H1 (cell line): ENCODE results near the gene SMIM1. TPM values are rescaled to one million over a fixed set of nuclear protein-coding genes. Genes with fewer than 3 reads are reported as not detected.

Experiments used
- CHD7 ChIP-seq: fragments of 300-600 bp; sonication (generic); IDR thresholded peaks from 2 replicates; pipeline ENCODE4 v1.7.1; 2012; ENCODE audit warnings: low read length, moderate library complexity, mild to moderate bottlenecking, inconsistent platforms; ENCODE audit not compliant: insufficient replicate concordance
- JUN ChIP-seq: IDR thresholded peaks from 2 replicates; pipeline ENCODE4 v1.6.1; 2011; ENCODE audit warnings: low read depth, mild to moderate bottlenecking, improper control_type of control experiment, low read length
- SP4 ChIP-seq: IDR thresholded peaks from 2 replicates; pipeline ENCODE4 v1.6.1; 2012; ENCODE audit warnings: low read length, inconsistent platforms
- SUZ12 ChIP-seq: fragments of 200-600 bp; sonication (generic); IDR thresholded peaks from 2 replicates; pipeline ENCODE4 v1.6.1; 2012; ENCODE audit warnings: mild to moderate bottlenecking, inconsistent platforms, low read length, moderate library complexity, mixed read lengths
- polyA plus RNA-seq, 7 experiments: library from polyadenylated mRNA; depleted of rRNA in 3 of 7; stranded (reverse) in 5 of 7; unstranded in 2 of 7; fragments of >200 nt in 5 of 7; fragments of 200-250 nt in 2 of 7; gene quantifications; 1 replicate in 5 of 7; 2 replicates in 1 of 7; 4 replicates in 1 of 7; pipeline versions ENCODE4 v1.2.1 to v1.2.3, GENCODE V29; 2011 to 2013; ENCODE audit warnings: missing spikeins in 2 of 7, mixed read lengths in 2 of 7
- total RNA-seq: library from RNA; stranded (reverse); fragmentation: NEBNext Ultra II Directional; extraction: Animal tissue kit (Norgen Biotek cat#: 25700); gene quantifications from 2 replicates; pipeline ENCODE4 v1.2.1, GENCODE V29; 2021

The SMIM1 gene
- total and polyA plus RNA-seq, 2 of the 8 experiments (the other 6 are each of a cell fraction or from before 2014, with no cell fraction given), result 7.7 to 9.7 TPM

GRCh38 chr1:3816331-3817137 lies 44.0 kb downstream of the SMIM1 start (continued):
- TF ChIP-seq CHD7, result no peak
- TF ChIP-seq JUN, result no peak
- TF ChIP-seq SP4, result no peak
- no peak for TF ChIP-seq SUZ12
